Adipocyte (in vitro differentiated cells): ENCODE results near the gene TMEM201.
A peak's percentile ranks its signal among the peaks of the same experiment; 100 is the strongest.

Experiments used
- DNase-seq: peaks from one replicate; pipeline ENCODE4 v3.0.0-alpha.2; 2015; ENCODE audit warnings: low read depth
- H3K27me3 ChIP-seq: replicated peaks from 2 replicates; pipeline ENCODE4 v1.7.0; 2013; ENCODE audit warnings: mild to moderate bottlenecking, low read length, moderate library complexity; ENCODE audit not compliant: control insufficient read depth, insufficient read depth
- H3K36me3 ChIP-seq: 2 replicates; pipeline ENCODE4 v1.7.0; 2013; ENCODE audit warnings: low read length, mild to moderate bottlenecking, moderate library complexity; ENCODE audit not compliant: control insufficient read depth, insufficient read depth, severe bottlenecking
- H3K4me1 ChIP-seq: 2 replicates; pipeline ENCODE4 v1.7.0; 2013; ENCODE audit warnings: mild to moderate bottlenecking, low read length, moderate library complexity; ENCODE audit not compliant: control insufficient read depth, insufficient read depth
- H3K4me3 ChIP-seq: 2 replicates; pipeline ENCODE4 v1.7.0; 2013; ENCODE audit warnings: mild to moderate bottlenecking, low read length, moderate library complexity
- H3K9ac ChIP-seq: 2 replicates; pipeline ENCODE4 v1.7.0; 2013; ENCODE audit warnings: mild to moderate bottlenecking, low read length, moderate library complexity
- H3K9me3 ChIP-seq: 2 replicates; pipeline ENCODE4 v1.7.0; 2013; ENCODE audit warnings: mild to moderate bottlenecking, low read length, moderate library complexity; ENCODE audit not compliant: control insufficient read depth

The TMEM201 gene

GRCh38 chr1:9588551-9589143, at the start of gene TMEM201:
Gene TMEM201 (plus strand): TSS chr1:9588911. CDS start chr1:9588931, 20 bp downstream.
- H3K36me3 ChIP-seq: peaks cover 4% of the 10 kb centered on the region

GRCh38 chr1:9539165-9539828, 49.4 kb upstream of the TMEM201 start, which contains the start of gene SLC25A33:
Gene SLC25A33 (plus strand): TSS chr1:9539465. CDS start chr1:9539692, 227 bp downstream.
- DNase-seq: peak; percentile 99
- peak within 1 kb of the TSS; percentile 81 for H3K4me3 ChIP-seq
- peaks cover 12% of the 10 kb centered on the region for H3K4me1 ChIP-seq
- H3K27me3 ChIP-seq: no peaks in the 10 kb centered on the region
- no peaks in the 10 kb centered on the region for H3K9me3 ChIP-seq
- H3K9ac ChIP-seq: peak within 1 kb of the TSS; percentile 69
- H3K36me3 ChIP-seq: no peaks in the 10 kb centered on the region

More at GRCh38 chr1:9588551-9589143, at the start of gene TMEM201:
- peaks cover 11% of the 10 kb centered on the region for H3K4me1 ChIP-seq
- H3K9me3 ChIP-seq: no peaks in the 10 kb centered on the region
- H3K9ac ChIP-seq: peak within 1 kb of the TSS; percentile 85
- H3K4me3 ChIP-seq: peak within 1 kb of the TSS; percentile 81
- DNase-seq: peak; percentile 97
- H3K27me3 ChIP-seq: no peaks in the 10 kb centered on the region

GRCh38 chr1:9539829-9540550, 48.7 kb upstream of the TMEM201 start:
- peak; percentile 83 for DNase-seq
- Histone ChIP-seq H3K4me1 (peaks cover 12% of the 10 kb centered on the region), H3K9ac (peak overlapping the region; percentile 69), H3K27me3 (no peaks in the 10 kb centered on the region), H3K36me3 (no peaks in the 10 kb centered on the region), H3K9me3 (no peaks in the 10 kb centered on the region), H3K4me3 (peak overlapping the region; percentile 81)

- Histone ChIP-seq H3K4me3 (no peak overlapping the region), H3K4me1 (peaks cover 12% of the 10 kb centered on the region), H3K9ac (no peak overlapping the region), H3K36me3 (no peaks in the 10 kb centered on the region), H3K27me3 (no peaks in the 10 kb centered on the region), H3K9me3 (no peaks in the 10 kb centered on the region)
- DNase-seq: peak; percentile 27
Observed at GRCh38 chr1:9542430-9542829, 46.3 kb upstream of the TMEM201 start.

- Histone ChIP-seq H3K27me3 (no peaks in the 10 kb centered on the region), H3K36me3 (no peaks in the 10 kb centered on the region), H3K9ac (no peak overlapping the region), H3K4me3 (no peak overlapping the region), H3K4me1 (peaks cover 24% of the 10 kb centered on the region), H3K9me3 (no peaks in the 10 kb centered on the region)
- DNase-seq: no peak
Observed at GRCh38 chr1:9544926-9545325, 43.8 kb upstream of the TMEM201 start.

- DNase-seq: no peak
- Histone ChIP-seq H3K9ac (no peak overlapping the region), H3K36me3 (peaks cover 4% of the 10 kb centered on the region), H3K4me3 (no peak overlapping the region), H3K4me1 (peaks cover 16% of the 10 kb centered on the region), H3K27me3 (no peaks in the 10 kb centered on the region), H3K9me3 (no peaks in the 10 kb centered on the region)
Observed at GRCh38 chr1:9549955-9550546, 38.7 kb upstream of the TMEM201 start.

GRCh38 chr1:9551984-9552383, 36.7 kb upstream of the TMEM201 start:
- Histone ChIP-seq H3K9ac (no peak overlapping the region), H3K4me1 (peaks cover 28% of the 10 kb centered on the region), H3K9me3 (no peaks in the 10 kb centered on the region), H3K27me3 (no peaks in the 10 kb centered on the region), H3K4me3 (no peak overlapping the region), H3K36me3 (peaks cover 10% of the 10 kb centered on the region)
- DNase-seq: no peak

- DNase-seq: no peak
- no peaks in the 10 kb centered on the region for H3K9me3 ChIP-seq
- no peaks in the 10 kb centered on the region for H3K27me3 ChIP-seq
- H3K4me3 ChIP-seq: no peak overlapping the region
- H3K9ac ChIP-seq: no peak overlapping the region
- H3K36me3 ChIP-seq: peaks cover 24% of the 10 kb centered on the region
- H3K4me1 ChIP-seq: peaks cover 23% of the 10 kb centered on the region
Observed at GRCh38 chr1:9553736-9554144, 35.0 kb upstream of the TMEM201 start.

- DNase-seq: no peak
- Histone ChIP-seq H3K4me1 (peaks cover 30% of the 10 kb centered on the region), H3K36me3 (peaks cover 26% of the 10 kb centered on the region), H3K9ac (peak overlapping the region; percentile 61), H3K27me3 (no peaks in the 10 kb centered on the region), H3K4me3 (no peak overlapping the region), H3K9me3 (no peaks in the 10 kb centered on the region)
Observed at GRCh38 chr1:9555942-9556341, 32.8 kb upstream of the TMEM201 start.

GRCh38 chr1:9557624-9558023, 31.1 kb upstream of the TMEM201 start:
- Histone ChIP-seq H3K9ac (no peak overlapping the region), H3K4me3 (no peak overlapping the region), H3K36me3 (peaks cover 26% of the 10 kb centered on the region), H3K27me3 (no peaks in the 10 kb centered on the region), H3K9me3 (no peaks in the 10 kb centered on the region), H3K4me1 (peaks cover 41% of the 10 kb centered on the region)
- DNase-seq: no peak
